GM23338 (cell line): ENCODE data around the gene FMN1.

Source experiments
- CREB1 ChIP-seq: fragments of 250-450 bp; sonication (Bioruptor Pico); IDR thresholded peaks from 2 replicates; pipeline ENCODE4 v1.5.0; 2020; ENCODE audit warnings: low read depth, mild to moderate bottlenecking, moderate library complexity
- EZH2 ChIP-seq: fragments of 200-600 bp; sonication (generic); IDR thresholded peaks from one replicate; pipeline ENCODE4 v1.8.0; 2017; ENCODE audit warnings: antibody characterized with exemption, mild to moderate bottlenecking, low read depth; ENCODE audit not compliant: unreplicated experiment
- EZH2phosphoT487 ChIP-seq: fragments of 200-600 bp; sonication (generic); IDR thresholded peaks from one replicate; pipeline ENCODE4 v1.8.1; 2018; ENCODE audit warnings: antibody characterized with exemption; ENCODE audit not compliant: unreplicated experiment
- JUNB ChIP-seq: IDR thresholded peaks from one replicate; pipeline ENCODE4 v1.6.1; 2016; ENCODE audit warnings: antibody characterized with exemption; ENCODE audit not compliant: unreplicated experiment
- POLR2AphosphoS5 ChIP-seq: IDR thresholded peaks from 2 replicates; pipeline ENCODE4 v1.6.1; 2016; ENCODE audit warnings: antibody characterized with exemption, low read depth
- STAT1 ChIP-seq: IDR thresholded peaks from one replicate; pipeline ENCODE4 v1.6.1; 2016; ENCODE audit warnings: antibody characterized with exemption; ENCODE audit not compliant: unreplicated experiment
- TF ChIP-seq, protein P1 (sequence below), 2 experiments: fragments of 200-600 bp in 1 of 2; sonication (generic) in 1 of 2; conservative IDR thresholded peaks; 2 replicates each; pipeline versions ENCODE4 v1.5.1 to v1.6.1; 2016 to 2017; ENCODE audit warnings: antibody characterized with exemption in 2 of 2, low read depth in 2 of 2, mild to moderate bottlenecking in 2 of 2, moderate library complexity in 1 of 2

DNA sequence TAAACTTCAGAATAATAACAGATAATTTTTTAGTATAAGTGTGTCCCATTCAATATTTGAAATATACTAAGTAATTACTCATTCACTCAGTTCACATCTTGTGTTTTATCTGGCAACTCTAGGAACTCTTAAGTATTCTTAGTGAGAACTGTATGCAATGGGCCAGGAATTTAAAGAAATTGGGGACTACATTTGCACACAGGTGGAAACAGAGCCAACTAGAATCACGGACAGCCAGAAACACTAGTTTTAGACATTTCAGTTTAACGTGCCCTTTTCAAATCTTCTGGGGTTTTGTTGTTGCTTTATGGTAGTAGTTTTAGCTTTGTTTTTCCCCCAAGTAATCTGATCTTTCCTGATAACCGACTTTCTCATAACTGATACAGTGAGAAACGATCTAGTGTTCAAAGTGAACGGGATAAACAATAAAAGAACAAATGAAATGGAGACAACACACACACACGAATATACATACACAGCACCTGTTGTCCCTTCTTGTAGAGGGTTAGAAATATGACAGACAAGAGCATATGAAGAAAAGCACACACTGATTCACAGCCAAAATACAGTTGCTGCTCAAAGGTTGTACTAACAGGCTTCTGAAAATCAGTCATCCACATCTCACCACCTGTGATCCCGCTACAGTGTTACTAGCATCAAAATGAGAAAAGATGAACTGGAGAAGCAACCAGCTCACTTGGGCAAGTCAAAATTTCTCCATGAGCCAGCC is 167.0 kb downstream of the FMN1 start:
- TF ChIP-seq POLR2AphosphoS5 (no peak), EZH2 (no peak), CREB1 (CRISPR knock-in tag) (no peak), JUNB (no peak), STAT1 (no peak), EZH2phosphoT487 (no peak)
- TF ChIP-seq, protein P1, sequence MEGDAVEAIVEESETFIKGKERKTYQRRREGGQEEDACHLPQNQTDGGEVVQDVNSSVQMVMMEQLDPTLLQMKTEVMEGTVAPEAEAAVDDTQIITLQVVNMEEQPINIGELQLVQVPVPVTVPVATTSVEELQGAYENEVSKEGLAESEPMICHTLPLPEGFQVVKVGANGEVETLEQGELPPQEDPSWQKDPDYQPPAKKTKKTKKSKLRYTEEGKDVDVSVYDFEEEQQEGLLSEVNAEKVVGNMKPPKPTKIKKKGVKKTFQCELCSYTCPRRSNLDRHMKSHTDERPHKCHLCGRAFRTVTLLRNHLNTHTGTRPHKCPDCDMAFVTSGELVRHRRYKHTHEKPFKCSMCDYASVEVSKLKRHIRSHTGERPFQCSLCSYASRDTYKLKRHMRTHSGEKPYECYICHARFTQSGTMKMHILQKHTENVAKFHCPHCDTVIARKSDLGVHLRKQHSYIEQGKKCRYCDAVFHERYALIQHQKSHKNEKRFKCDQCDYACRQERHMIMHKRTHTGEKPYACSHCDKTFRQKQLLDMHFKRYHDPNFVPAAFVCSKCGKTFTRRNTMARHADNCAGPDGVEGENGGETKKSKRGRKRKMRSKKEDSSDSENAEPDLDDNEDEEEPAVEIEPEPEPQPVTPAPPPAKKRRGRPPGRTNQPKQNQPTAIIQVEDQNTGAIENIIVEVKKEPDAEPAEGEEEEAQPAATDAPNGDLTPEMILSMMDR (conservative IDR thresholded peaks at IDR 0.05; ENCODE audit: low read depth in 2 of 2), result no peak
